Left ventricle myocardium inferior (tissue), 1 donor: ENCODE measurements around the gene ZIC2. TPM values are rescaled to one million over a fixed set of nuclear protein-coding genes. Genes with fewer than 3 reads are reported as not detected.

Experiments
- DNase-seq: peaks from one replicate; pipeline ENCODE4 v3.0.0-alpha.2; 2020
- H3K27ac ChIP-seq: fragments of 200-600 bp; replicated peaks from 2 replicates; pipeline ENCODE4 v1.8.0; 2021
- H3K27me3 ChIP-seq: fragments of 200-600 bp; 2 replicates; pipeline ENCODE4 v1.8.0; 2021; ENCODE audit warnings: low read depth
- H3K36me3 ChIP-seq: fragments of 200-600 bp; 2 replicates; pipeline ENCODE4 v1.8.0; 2021
- H3K4me1 ChIP-seq: fragments of 200-600 bp; 2 replicates; pipeline ENCODE4 v1.8.0; 2021
- H3K4me3 ChIP-seq: fragments of 200-600 bp; 2 replicates; pipeline ENCODE4 v1.8.0; 2021; ENCODE audit warnings: mild to moderate bottlenecking, moderate library complexity
- H3K9me3 ChIP-seq: fragments of 200-600 bp; replicated peaks from 2 replicates; pipeline ENCODE4 v1.8.0; 2021
- CTCF ChIP-seq: fragments of 200-600 bp; IDR thresholded peaks from 2 replicates; pipeline ENCODE4 v1.8.0; 2021; ENCODE audit warnings: antibody characterized with exemption, mild to moderate bottlenecking, borderline replicate concordance
- intact Hi-C: fragments of 100-400 bp; cut with micrococcal nuclease; formaldehyde crosslinking; loops from one replicate; pipeline ENCODE4 v1.11.0; 2022
- total RNA-seq: library from RNA; stranded (reverse); fragmentation: NEBNext Ultra II Directional; extraction: Animal tissue kit (Norgen Biotek cat#: 25700); gene quantifications from one replicate; pipeline ENCODE4 v1.2.1, GENCODE V29; 2021
- donor health status: DM: no; HTN: yes; CAD: no; lungs with severe emphysema.

ZIC2 gene
- total RNA-seq, 1 donor from 2014 or later = not detected

- H3K4me3 ChIP-seq = no peak overlapping the region
- H3K9me3 ChIP-seq = no peaks in the 10 kb centered on the region
- peaks cover 7% of the 10 kb centered on the region for H3K4me1 ChIP-seq
- H3K27ac ChIP-seq = no peak overlapping the region
- TF ChIP-seq CTCF = no peak
- DNase-seq = no peak
- no peaks in the 10 kb centered on the region for H3K36me3 ChIP-seq
- intact Hi-C loops = no loop called here
- peaks cover 100% of the 10 kb centered on the region for H3K27me3 ChIP-seq
Measured at GRCh38 chr13:99995589-99996380, 14.2 kb downstream of the ZIC2 start.

GRCh38 chr13:99996381-99996973, 14.9 kb downstream of the ZIC2 start:
- Histone ChIP-seq H3K27ac (no peak overlapping the region), H3K4me3 (no peak overlapping the region), H3K27me3 (peaks cover 100% of the 10 kb centered on the region), H3K9me3 (no peaks in the 10 kb centered on the region), H3K36me3 (no peaks in the 10 kb centered on the region), H3K4me1 (peaks cover 4% of the 10 kb centered on the region)
- intact Hi-C loops = no loop called here
- no peak for DNase-seq
- no peak for TF ChIP-seq CTCF

- peaks cover 100% of the 10 kb centered on the region for H3K27me3 ChIP-seq
- no peaks in the 10 kb centered on the region for H3K4me1 ChIP-seq
- TF ChIP-seq CTCF = no peak
- no peaks in the 10 kb centered on the region for H3K9me3 ChIP-seq
- no peak for DNase-seq
- intact Hi-C loops = no loop called here
- H3K27ac ChIP-seq = no peak overlapping the region
- no peak overlapping the region for H3K4me3 ChIP-seq
- H3K36me3 ChIP-seq = no peaks in the 10 kb centered on the region
Measured at GRCh38 chr13:99997702-99998214, 16.2 kb downstream of the ZIC2 start.

- Histone ChIP-seq H3K36me3 (no peaks in the 10 kb centered on the region), H3K4me3 (no peak overlapping the region), H3K9me3 (no peaks in the 10 kb centered on the region), H3K27ac (no peak overlapping the region), H3K27me3 (peaks cover 100% of the 10 kb centered on the region), H3K4me1 (no peaks in the 10 kb centered on the region)
- intact Hi-C loops = no loop called here
- no peak for TF ChIP-seq CTCF
- no peak for DNase-seq
Measured at GRCh38 chr13:99998261-99998660, 16.7 kb downstream of the ZIC2 start.

- peaks cover 70% of the 10 kb centered on the region for H3K27me3 ChIP-seq
- no peaks in the 10 kb centered on the region for H3K36me3 ChIP-seq
- intact Hi-C loops = no loop called here
- DNase-seq = no peak
- no peak overlapping the region for H3K27ac ChIP-seq
- H3K4me1 ChIP-seq = no peaks in the 10 kb centered on the region
- H3K9me3 ChIP-seq = no peaks in the 10 kb centered on the region
- H3K4me3 ChIP-seq = no peak overlapping the region
- no peak for TF ChIP-seq CTCF
Measured at GRCh38 chr13:100014621-100015020, 33.0 kb downstream of the ZIC2 start.
